NOMO-1 (cell line): ENCODE measurements around the gene DNAH14.
"Not testable (repeated sequence)": the region's sequence is repeated elsewhere in the genome, so short reads cannot be mapped to it uniquely, and the experiment has no call there.

Source experiments
- DNase-seq, 2 experiments: peaks; one replicate each; lab custom pipeline; 2025; ENCODE audit not compliant: unreplicated experiment in 2 of 2; lab: John Stamatoyannopoulos, UW

DNAH14 gene

GRCh38 chr1:225143001-225143400 is 213.5 kb downstream of the DNAH14 start:
- no peak for DNase-seq

- no peak for DNase-seq
Observed at GRCh38 chr1:225146478-225146877, 217.0 kb downstream of the DNAH14 start.

- not testable (repeated sequence) for DNase-seq
Observed at GRCh38 chr1:225147791-225148190, 218.3 kb downstream of the DNAH14 start.

GRCh38 chr1:225152061-225152460 is 222.6 kb downstream of the DNAH14 start:
- no peak for DNase-seq

- DNase-seq: no peak
Observed at GRCh38 chr1:225155555-225155954, 226.1 kb downstream of the DNAH14 start.

GRCh38 chr1:225156254-225156653 is 226.8 kb downstream of the DNAH14 start:
- no peak for DNase-seq

GRCh38 chr1:225158291-225158690 is 228.8 kb downstream of the DNAH14 start:
- DNase-seq: no peak

GRCh38 chr1:225159793-225160192 is 230.3 kb downstream of the DNAH14 start:
- no peak for DNase-seq

GRCh38 chr1:225177409-225177808 is 247.9 kb downstream of the DNAH14 start:
- not testable (repeated sequence) for DNase-seq

- no peak for DNase-seq
Observed at GRCh38 chr1:225179686-225180085, 250.2 kb downstream of the DNAH14 start.

DNA sequence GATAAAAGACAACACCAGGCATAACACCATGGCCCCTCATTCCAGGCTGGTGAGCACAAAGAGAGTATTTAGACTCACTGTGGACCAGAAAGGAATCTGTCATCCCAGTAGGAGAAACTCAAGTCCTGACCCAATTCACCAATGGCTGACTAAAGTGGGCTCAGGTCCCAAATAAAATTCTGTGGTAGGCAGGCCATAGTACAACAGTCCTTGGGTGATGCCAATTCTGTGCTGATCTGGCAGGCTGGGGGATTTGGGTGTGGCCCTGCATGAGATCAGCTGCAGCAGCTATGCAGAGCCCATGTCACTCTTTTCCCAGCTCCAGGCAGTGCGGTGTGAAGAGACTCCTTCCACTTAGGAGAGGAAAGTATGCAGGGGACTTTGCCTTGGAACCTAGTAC is 253.2 kb downstream of the DNAH14 start:
- no peak for DNase-seq

GRCh38 chr1:225191199-225191753 is 261.8 kb downstream of the DNAH14 start:
- DNase-seq: no peak

DNA sequence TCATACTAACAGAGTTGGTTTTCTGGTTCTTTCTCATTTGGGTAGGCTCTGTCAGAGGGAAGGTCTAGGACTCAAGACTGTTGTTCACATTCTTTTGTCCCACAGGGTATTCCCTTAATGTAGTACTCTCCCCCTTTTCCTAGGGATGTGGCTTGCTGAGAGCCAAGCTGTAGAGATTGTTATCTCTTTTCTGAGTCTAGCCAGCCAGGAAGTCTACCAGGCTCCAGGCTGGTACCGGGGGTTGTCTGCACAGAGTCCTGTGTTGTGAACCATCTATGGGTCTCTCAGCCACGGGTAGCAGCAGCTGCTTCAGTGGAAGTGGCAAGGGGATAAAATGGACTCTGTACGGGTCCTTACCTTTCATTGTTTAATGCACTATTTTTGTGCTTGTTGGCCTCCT is 272.0 kb downstream of the DNAH14 start:
- DNase-seq: no peak

GRCh38 chr1:225207791-225208190 is 278.3 kb downstream of the DNAH14 start:
- DNase-seq: no peak

DNA sequence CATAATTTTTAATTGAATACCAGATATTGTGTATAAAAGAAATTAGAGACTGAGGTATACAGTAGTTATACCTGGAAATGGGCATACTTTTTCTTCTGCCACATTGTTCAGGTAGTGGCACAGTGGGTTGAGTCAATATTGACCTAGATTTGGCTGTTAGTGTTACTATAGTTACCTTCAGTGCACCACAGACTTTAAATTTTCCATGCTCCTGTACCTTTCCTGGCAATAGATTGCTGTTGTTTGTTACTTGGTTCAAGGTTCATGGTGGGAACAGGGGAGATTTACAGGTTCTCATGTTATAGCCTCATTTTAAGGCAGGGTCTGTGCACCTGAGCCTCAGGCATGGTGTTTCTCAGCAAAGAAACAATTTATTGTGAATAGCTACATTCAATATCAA is 279.7 kb downstream of the DNAH14 start:
- DNase-seq: no peak

- DNase-seq: not testable (repeated sequence)
Observed at GRCh38 chr1:225210180-225210579, 280.7 kb downstream of the DNAH14 start.

GRCh38 chr1:225211694-225212442 is 282.4 kb downstream of the DNAH14 start:
- not testable (repeated sequence) for DNase-seq

- no peak for DNase-seq
Observed at GRCh38 chr1:225224287-225224686, 294.8 kb downstream of the DNAH14 start.

DNA sequence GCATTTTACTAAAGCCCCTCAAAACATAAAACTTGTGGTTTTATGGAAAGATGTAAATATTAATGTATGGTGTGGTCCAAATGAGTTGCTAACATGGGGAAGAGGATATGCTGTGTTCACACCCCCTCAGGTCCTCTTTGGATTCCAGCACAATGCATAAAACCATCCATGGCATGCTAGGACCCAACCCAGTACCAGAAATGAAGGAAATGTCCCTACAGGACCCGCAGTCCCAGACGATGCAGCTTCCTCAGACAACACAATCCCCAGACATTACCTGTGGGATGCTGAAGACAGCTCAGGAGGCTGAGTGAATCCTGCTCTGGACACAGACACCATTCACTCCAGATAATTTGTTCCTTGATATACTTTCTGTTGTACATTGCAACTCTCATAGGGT is 296.2 kb downstream of the DNAH14 start:
- DNase-seq: no peak

GRCh38 chr1:225228871-225229303 is 299.4 kb downstream of the DNAH14 start:
- DNase-seq: no peak

GRCh38 chr1:225229429-225229828 is 300.0 kb downstream of the DNAH14 start:
- not testable (repeated sequence) for DNase-seq

DNA sequence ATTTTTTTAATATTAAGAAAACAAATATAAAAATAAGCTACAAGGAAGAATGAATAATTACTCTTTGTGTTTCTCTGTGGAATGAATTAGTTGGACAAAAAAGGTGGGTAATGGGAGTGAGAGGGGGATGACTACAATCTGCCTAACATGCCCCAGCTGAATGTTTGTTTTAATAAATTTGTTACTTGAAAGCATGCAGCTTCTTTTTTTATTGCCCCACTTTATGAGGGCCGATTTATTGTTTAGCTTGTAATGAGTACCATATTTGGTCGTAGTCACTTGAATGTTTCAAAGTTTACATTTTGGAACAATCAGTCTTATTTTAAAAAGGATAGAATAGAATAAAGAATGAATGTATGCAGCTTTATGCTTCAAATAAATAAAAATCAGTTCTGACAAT is 301.0 kb downstream of the DNAH14 start:
- no peak for DNase-seq
